PC-3 (cell line): ENCODE data around the gene ABCA8.

Experiments
- CTCF ChIP-seq: fragments of 300-600 bp; sonication (generic); conservative IDR thresholded peaks from 2 replicates; pipeline ENCODE4 v1.5.1; 2017; ENCODE audit warnings: antibody characterized with exemption, low read depth, mild to moderate bottlenecking, low read length
- EZH2 ChIP-seq: fragments of 300-600 bp; sonication (generic); IDR thresholded peaks from one replicate; pipeline ENCODE4 v1.6.1; 2017; ENCODE audit warnings: antibody characterized with exemption, mild to moderate bottlenecking, low read length; ENCODE audit not compliant: unreplicated experiment
- EZH2phosphoT487 ChIP-seq: fragments of 300-600 bp; sonication (generic); IDR thresholded peaks from 2 replicates; pipeline ENCODE4 v1.6.1; 2018; ENCODE audit warnings: mild to moderate bottlenecking, antibody characterized with exemption, low read length, borderline replicate concordance

- no peak for TF ChIP-seq CTCF
- no peak for TF ChIP-seq EZH2
- no peak for TF ChIP-seq EZH2phosphoT487
Measured at GRCh38 chr17:68829211-68829610, 126.0 kb downstream of the ABCA8 start.
